HepG2 (cell line): ENCODE results near the gene IGFALS. TPM values are rescaled to one million over a fixed set of nuclear protein-coding genes. Genes with fewer than 3 reads are reported as not detected.
A peak's percentile ranks its signal among the peaks of the same experiment; 100 is the strongest.

Experiments
- ATRX ChIP-seq: sonication (generic); formaldehyde crosslinking; IDR thresholded peaks from 2 replicates; pipeline ENCODE4 v1.4.0; 2020; ENCODE audit warnings: missing genetic modification reagents, borderline replicate concordance
- HOXA9 ChIP-seq: sonication (generic); formaldehyde crosslinking; IDR thresholded peaks from 2 replicates; pipeline ENCODE4 v1.8.1; 2022; ENCODE audit warnings: missing genetic modification reagents, mild to moderate bottlenecking, moderate library complexity, borderline replicate concordance
- MBD4 ChIP-seq: IDR thresholded peaks from 2 replicates; pipeline ENCODE4 v1.6.1; 2012; ENCODE audit warnings: low read length, inconsistent platforms, borderline replicate concordance
- RBFOX2 ChIP-seq: fragments of 200-400 bp; formaldehyde crosslinking; IDR thresholded peaks from 2 replicates; pipeline ENCODE4 v1.6.1; 2017; ENCODE audit warnings: low read depth, mild to moderate bottlenecking, low read length
- SNRNP70 ChIP-seq: fragments of 200-400 bp; formaldehyde crosslinking; IDR thresholded peaks from 2 replicates; pipeline ENCODE4 v1.6.1; 2017; ENCODE audit warnings: mild to moderate bottlenecking, low read depth, low read length, moderate library complexity
- SRY ChIP-seq: sonication (generic); formaldehyde crosslinking; IDR thresholded peaks from 2 replicates; pipeline ENCODE4 v1.8.0; 2022; ENCODE audit warnings: mild to moderate bottlenecking, missing genetic modification reagents
- TRIM24 ChIP-seq: sonication (generic); formaldehyde crosslinking; IDR thresholded peaks from 2 replicates; pipeline ENCODE4 v1.8.0; 2022; ENCODE audit warnings: mild to moderate bottlenecking, missing genetic modification reagents
- ZNF3 ChIP-seq: IDR thresholded peaks from 2 replicates; pipeline ENCODE4 v1.7.0; 2017; ENCODE audit warnings: inconsistent platforms
- ZNF383 ChIP-seq: sonication (generic); formaldehyde crosslinking; IDR thresholded peaks from 2 replicates; pipeline ENCODE4 v1.4.0; 2020; ENCODE audit warnings: missing genetic modification reagents, mild to moderate bottlenecking, borderline replicate concordance
- ZNF556 ChIP-seq: sonication (generic); formaldehyde crosslinking; IDR thresholded peaks from 2 replicates; pipeline ENCODE4 v1.4.0; 2020; ENCODE audit warnings: mild to moderate bottlenecking, missing genetic modification reagents, borderline replicate concordance
- ZNF720 ChIP-seq: sonication (generic); formaldehyde crosslinking; IDR thresholded peaks from 2 replicates; pipeline ENCODE4 v1.4.0; 2020; ENCODE audit warnings: missing genetic modification reagents
- ZNF839 ChIP-seq: sonication (generic); formaldehyde crosslinking; IDR thresholded peaks from 2 replicates; pipeline ENCODE4 v1.4.0; 2020; ENCODE audit warnings: missing genetic modification reagents, mild to moderate bottlenecking, borderline replicate concordance
- ZSCAN12 ChIP-seq: sonication (generic); formaldehyde crosslinking; IDR thresholded peaks from 2 replicates; pipeline ENCODE4 v1.9.0; 2021; ENCODE audit warnings: mild to moderate bottlenecking, missing genetic modification reagents
- polyA plus RNA-seq, 8 experiments: library from polyadenylated mRNA; depleted of rRNA in 3 of 8; stranded (reverse) in 7 of 8; unstranded in 1 of 8; fragments of >200 nt; fragmentation: Illumina TruSeq in 4 of 8; extraction: Trizol in 4 of 8; gene quantifications; 2 replicates each; pipeline versions ENCODE4 v1.2.1 to v1.2.3, GENCODE V29; 2011 to 2016; ENCODE audit warnings: low read depth in 4 of 8, missing spikeins in 1 of 8, mixed read lengths in 1 of 8; ENCODE audit not compliant: insufficient read depth in 1 of 8
- total RNA-seq, 5 experiments: library from RNA; depleted of rRNA; stranded (reverse); fragments of >200 nt; fragmentation: Illumina TruSeq; extraction: Trizol; gene quantifications; 2 replicates each; pipeline ENCODE4 v1.2.3, GENCODE V29; 2016; ENCODE audit warnings: low read depth in 1 of 5
- TF ChIP-seq, protein P1 (sequence below): sonication (generic); formaldehyde crosslinking; IDR thresholded peaks from 2 replicates; pipeline ENCODE4 v1.8.0; 2022; ENCODE audit warnings: mild to moderate bottlenecking, missing genetic modification reagents, moderate library complexity
- TF ChIP-seq, protein P2 (sequence below): IDR thresholded peaks from 2 replicates; pipeline ENCODE4 v1.6.1; 2016
- TF ChIP-seq, protein P3 (sequence below): sonication (generic); formaldehyde crosslinking; IDR thresholded peaks from 2 replicates; pipeline ENCODE4 v1.9.0; 2022; ENCODE audit warnings: missing genetic modification reagents, mild to moderate bottlenecking, borderline replicate concordance
- TF ChIP-seq, protein P4 (sequence below): sonication (generic); formaldehyde crosslinking; IDR thresholded peaks from 2 replicates; pipeline ENCODE4 v1.5.0; 2020; ENCODE audit warnings: missing genetic modification reagents
- TF ChIP-seq, protein P5 (sequence below): IDR thresholded peaks from 2 replicates; pipeline ENCODE4 v1.6.1; 2016
- TF ChIP-seq, protein P6 (sequence below): sonication (generic); formaldehyde crosslinking; IDR thresholded peaks from 2 replicates; pipeline ENCODE4 v1.5.1; 2020; ENCODE audit warnings: mild to moderate bottlenecking, moderate library complexity, missing genetic modification reagents

The IGFALS gene
- total and polyA plus RNA-seq, 2 of the 13 experiments (the other 11 are each of a cell fraction or from before 2014, with no cell fraction given) = 0.34 to 2.4 TPM

DNA sequence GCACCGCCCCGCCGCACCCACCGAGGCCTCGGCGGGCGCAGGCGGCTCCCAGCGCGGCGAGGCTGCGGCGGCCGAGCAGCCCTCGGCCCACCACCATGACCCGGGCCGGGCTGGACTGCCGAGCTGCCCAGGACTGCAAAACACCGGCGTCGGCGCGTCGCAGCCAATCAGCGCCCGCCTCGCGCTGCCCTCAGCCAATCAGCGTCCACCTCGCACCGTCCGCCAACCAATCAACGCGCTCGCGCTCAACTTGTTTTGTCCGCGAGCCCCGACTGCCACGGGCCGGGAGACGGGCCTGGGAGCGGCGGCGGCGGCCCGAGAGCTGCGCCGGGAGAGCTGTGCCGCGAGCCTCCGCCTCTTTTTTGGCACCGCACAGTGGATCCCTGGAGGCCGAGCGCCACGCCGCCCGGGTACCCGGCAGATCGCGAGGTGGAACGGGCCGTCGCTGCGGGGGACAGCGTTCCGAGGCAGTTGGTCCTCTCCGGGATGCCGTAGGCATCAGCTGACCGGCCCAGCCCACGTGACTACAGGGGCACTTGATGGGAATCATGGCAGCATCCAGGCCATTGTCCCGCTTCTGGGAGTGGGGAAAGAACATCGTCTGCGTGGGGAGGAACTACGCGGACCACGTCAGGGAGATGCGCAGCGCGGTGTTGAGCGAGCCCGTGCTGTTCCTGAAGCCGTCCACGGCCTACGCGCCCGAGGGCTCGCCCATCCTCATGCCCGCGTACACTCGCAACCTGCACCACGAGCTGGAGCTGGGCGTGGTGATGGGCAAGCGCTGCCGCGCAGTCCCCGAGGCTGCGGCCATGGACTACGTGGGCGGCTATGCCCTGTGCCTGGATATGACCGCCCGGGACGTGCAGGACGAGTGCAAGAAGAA, 33.4 kb upstream of the IGFALS start, which contains the start of the genes FAHD1 and HAGH (continued):
- TF ChIP-seq, protein P1, sequence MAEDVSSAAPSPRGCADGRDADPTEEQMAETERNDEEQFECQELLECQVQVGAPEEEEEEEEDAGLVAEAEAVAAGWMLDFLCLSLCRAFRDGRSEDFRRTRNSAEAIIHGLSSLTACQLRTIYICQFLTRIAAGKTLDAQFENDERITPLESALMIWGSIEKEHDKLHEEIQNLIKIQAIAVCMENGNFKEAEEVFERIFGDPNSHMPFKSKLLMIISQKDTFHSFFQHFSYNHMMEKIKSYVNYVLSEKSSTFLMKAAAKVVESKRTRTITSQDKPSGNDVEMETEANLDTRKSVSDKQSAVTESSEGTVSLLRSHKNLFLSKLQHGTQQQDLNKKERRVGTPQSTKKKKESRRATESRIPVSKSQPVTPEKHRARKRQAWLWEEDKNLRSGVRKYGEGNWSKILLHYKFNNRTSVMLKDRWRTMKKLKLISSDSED (CRISPR knock-in tag) = no peak; the same call in 1 of the 2 replicates
- TF ChIP-seq, protein P2, sequence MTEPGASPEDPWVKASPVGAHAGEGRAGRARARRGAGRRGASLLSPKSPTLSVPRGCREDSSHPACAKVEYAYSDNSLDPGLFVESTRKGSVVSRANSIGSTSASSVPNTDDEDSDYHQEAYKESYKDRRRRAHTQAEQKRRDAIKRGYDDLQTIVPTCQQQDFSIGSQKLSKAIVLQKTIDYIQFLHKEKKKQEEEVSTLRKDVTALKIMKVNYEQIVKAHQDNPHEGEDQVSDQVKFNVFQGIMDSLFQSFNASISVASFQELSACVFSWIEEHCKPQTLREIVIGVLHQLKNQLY (CRISPR knock-in tag) = peak; percentile 69; the same call in 1 of the 2 replicates
- TF ChIP-seq ZNF3 (CRISPR knock-in tag) = no peak
- TF ChIP-seq, protein P3, sequence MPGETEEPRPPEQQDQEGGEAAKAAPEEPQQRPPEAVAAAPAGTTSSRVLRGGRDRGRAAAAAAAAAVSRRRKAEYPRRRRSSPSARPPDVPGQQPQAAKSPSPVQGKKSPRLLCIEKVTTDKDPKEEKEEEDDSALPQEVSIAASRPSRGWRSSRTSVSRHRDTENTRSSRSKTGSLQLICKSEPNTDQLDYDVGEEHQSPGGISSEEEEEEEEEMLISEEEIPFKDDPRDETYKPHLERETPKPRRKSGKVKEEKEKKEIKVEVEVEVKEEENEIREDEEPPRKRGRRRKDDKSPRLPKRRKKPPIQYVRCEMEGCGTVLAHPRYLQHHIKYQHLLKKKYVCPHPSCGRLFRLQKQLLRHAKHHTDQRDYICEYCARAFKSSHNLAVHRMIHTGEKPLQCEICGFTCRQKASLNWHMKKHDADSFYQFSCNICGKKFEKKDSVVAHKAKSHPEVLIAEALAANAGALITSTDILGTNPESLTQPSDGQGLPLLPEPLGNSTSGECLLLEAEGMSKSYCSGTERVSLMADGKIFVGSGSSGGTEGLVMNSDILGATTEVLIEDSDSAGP = peak; percentile 92
- TF ChIP-seq SNRNP70 = no peak
- TF ChIP-seq HOXA9 (CRISPR knock-in tag) = peak; percentile 91; the same call in 1 of the 2 replicates
- TF ChIP-seq TRIM24 (CRISPR knock-in tag) = no peak
- no peak for TF ChIP-seq MBD4
- no peak for TF ChIP-seq ZNF720 (CRISPR knock-in tag)
- TF ChIP-seq ZNF839 (CRISPR knock-in tag) = no peak
- peak; percentile 81; the same call in 1 of the 2 replicates for TF ChIP-seq SRY
- TF ChIP-seq, protein P4, sequence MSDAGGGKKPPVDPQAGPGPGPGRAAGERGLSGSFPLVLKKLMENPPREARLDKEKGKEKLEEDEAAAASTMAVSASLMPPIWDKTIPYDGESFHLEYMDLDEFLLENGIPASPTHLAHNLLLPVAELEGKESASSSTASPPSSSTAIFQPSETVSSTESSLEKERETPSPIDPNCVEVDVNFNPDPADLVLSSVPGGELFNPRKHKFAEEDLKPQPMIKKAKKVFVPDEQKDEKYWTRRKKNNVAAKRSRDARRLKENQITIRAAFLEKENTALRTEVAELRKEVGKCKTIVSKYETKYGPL (CRISPR knock-in tag) = no peak
- TF ChIP-seq, protein P5, sequence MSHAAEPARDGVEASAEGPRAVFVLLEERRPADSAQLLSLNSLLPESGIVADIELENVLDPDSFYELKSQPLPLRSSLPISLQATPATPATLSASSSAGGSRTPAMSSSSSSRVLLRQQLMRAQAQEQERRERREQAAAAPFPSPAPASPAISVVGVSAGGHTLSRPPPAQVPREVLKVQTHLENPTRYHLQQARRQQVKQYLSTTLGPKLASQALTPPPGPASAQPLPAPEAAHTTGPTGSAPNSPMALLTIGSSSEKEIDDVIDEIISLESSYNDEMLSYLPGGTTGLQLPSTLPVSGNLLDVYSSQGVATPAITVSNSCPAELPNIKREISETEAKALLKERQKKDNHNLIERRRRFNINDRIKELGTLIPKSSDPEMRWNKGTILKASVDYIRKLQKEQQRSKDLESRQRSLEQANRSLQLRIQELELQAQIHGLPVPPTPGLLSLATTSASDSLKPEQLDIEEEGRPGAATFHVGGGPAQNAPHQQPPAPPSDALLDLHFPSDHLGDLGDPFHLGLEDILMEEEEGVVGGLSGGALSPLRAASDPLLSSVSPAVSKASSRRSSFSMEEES (CRISPR knock-in tag) = peak; percentile 97
- TF ChIP-seq ATRX (CRISPR knock-in tag) = no peak
- TF ChIP-seq RBFOX2 = peak; percentile 94
- no peak; the same call in 1 of the 2 replicates for TF ChIP-seq ZSCAN12 (CRISPR knock-in tag)
- TF ChIP-seq, protein P6, sequence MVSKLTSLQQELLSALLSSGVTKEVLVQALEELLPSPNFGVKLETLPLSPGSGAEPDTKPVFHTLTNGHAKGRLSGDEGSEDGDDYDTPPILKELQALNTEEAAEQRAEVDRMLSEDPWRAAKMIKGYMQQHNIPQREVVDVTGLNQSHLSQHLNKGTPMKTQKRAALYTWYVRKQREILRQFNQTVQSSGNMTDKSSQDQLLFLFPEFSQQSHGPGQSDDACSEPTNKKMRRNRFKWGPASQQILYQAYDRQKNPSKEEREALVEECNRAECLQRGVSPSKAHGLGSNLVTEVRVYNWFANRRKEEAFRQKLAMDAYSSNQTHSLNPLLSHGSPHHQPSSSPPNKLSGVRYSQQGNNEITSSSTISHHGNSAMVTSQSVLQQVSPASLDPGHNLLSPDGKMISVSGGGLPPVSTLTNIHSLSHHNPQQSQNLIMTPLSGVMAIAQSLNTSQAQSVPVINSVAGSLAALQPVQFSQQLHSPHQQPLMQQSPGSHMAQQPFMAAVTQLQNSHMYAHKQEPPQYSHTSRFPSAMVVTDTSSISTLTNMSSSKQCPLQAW (CRISPR knock-in tag) = peak; percentile 59
- TF ChIP-seq ZNF556 (CRISPR knock-in tag) = no peak
- TF ChIP-seq ZNF383 (CRISPR knock-in tag) = no peak
